GM21576 (cell line): ENCODE results near the gene KDM3B.
"Not testable (repeated sequence)": the region's sequence is repeated elsewhere in the genome, so short reads cannot be mapped to it uniquely, and the experiment has no call there.

Experiments
- ATAC-seq: cut with Tn5 transposase; IDR thresholded peaks from one replicate; pipeline ENCODE4 v1.9.1; 2021; ENCODE audit warnings: mild to moderate bottlenecking, moderate library complexity; ENCODE audit not compliant: unreplicated experiment

Gene KDM3B

DNA sequence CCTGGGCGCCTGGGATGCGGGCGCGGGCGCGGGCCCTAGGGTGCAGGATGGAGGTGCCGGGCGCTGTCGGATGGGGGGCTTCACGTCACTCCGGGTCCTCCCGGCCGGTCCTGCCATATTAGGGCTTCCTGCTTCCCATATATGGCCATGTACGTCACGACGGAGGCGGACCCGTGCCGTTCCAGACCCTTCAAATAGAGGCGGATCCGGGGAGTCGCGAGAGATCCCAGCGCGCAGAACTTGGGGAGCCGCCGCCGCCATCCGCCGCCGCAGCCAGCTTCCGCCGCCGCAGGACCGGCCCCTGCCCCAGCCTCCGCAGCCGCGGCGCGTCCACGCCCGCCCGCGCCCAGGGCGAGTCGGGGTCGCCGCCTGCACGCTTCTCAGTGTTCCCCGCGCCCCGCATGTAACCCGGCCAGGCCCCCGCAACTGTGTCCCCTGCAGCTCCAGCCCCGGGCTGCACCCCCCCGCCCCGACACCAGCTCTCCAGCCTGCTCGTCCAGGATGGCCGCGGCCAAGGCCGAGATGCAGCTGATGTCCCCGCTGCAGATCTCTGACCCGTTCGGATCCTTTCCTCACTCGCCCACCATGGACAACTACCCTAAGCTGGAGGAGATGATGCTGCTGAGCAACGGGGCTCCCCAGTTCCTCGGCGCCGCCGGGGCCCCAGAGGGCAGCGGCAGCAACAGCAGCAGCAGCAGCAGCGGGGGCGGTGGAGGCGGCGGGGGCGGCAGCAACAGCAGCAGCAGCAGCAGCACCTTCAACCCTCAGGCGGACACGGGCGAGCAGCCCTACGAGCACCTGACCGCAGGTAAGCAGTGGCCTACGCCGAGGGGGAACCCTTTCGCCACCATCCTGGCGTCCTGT, 113.0 kb downstream of the KDM3B start, which contains the start of gene EGR1:
TSS of gene EGR1 (plus strand) at position 219 of the 864 bp plus-strand sequence. CDS start at position 502, 283 bp downstream.
- peak; percentile 57 for ATAC-seq

- no peak for ATAC-seq
These were observed 113.8 kb downstream of the KDM3B start for GRCh38 chr5:138466125-138466899.

GRCh38 chr5:138466900-138467710, 114.6 kb downstream of the KDM3B start:
- ATAC-seq, result no peak

DNA sequence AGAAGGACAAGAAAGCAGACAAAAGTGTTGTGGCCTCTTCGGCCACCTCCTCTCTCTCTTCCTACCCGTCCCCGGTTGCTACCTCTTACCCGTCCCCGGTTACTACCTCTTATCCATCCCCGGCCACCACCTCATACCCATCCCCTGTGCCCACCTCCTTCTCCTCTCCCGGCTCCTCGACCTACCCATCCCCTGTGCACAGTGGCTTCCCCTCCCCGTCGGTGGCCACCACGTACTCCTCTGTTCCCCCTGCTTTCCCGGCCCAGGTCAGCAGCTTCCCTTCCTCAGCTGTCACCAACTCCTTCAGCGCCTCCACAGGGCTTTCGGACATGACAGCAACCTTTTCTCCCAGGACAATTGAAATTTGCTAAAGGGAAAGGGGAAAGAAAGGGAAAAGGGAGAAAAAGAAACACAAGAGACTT, 115.2 kb downstream of the KDM3B start:
- no peak for ATAC-seq

DNA sequence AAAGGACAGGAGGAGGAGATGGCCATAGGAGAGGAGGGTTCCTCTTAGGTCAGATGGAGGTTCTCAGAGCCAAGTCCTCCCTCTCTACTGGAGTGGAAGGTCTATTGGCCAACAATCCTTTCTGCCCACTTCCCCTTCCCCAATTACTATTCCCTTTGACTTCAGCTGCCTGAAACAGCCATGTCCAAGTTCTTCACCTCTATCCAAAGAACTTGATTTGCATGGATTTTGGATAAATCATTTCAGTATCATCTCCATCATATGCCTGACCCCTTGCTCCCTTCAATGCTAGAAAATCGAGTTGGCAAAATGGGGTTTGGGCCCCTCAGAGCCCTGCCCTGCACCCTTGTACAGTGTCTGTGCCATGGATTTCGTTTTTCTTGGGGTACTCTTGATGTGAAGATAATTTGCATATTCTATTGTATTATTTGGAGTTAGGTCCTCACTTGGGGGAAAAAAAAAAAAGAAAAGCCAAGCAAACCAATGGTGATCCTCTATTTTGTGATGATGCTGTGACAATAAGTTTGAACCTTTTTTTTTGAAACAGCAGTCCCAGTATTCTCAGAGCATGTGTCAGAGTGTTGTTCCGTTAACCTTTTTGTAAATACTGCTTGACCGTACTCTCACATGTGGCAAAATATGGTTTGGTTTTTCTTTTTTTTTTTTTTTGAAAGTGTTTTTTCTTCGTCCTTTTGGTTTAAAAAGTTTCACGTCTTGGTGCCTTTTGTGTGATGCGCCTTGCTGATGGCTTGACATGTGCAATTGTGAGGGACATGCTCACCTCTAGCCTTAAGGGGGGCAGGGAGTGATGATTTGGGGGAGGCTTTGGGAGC, 115.9 kb downstream of the KDM3B start:
- ATAC-seq, result no peak

GRCh38 chr5:138468966-138469539, 116.6 kb downstream of the KDM3B start:
- no peak for ATAC-seq

- no peak for ATAC-seq
These were observed 117.2 kb downstream of the KDM3B start for GRCh38 chr5:138469540-138470321.

- ATAC-seq, result no peak
These were observed 118.0 kb downstream of the KDM3B start for GRCh38 chr5:138470322-138471051.

- no peak for ATAC-seq
These were observed 118.5 kb downstream of the KDM3B start for GRCh38 chr5:138471052-138471361.

GRCh38 chr5:138472353-138472752, 119.9 kb downstream of the KDM3B start:
- ATAC-seq, result no peak

DNA sequence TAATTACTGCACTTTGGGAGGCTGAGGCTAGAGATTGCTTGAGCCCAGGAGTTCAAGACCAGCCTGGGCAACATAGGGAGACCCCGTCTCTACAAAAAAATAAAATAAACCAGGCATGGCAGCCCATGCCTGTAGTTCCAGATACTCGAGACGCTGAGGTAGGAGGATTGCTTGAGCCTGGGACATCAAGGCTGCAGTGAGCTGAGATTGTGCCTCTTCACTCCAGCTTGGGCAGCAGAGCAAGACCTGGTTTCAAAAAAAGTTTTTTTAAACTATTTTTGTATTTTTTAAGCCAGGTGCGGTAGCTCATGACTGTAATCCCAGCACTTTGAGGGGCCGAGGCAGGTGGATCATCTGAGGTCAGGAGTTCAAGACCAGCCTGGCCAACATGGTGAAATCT, 120.7 kb downstream of the KDM3B start:
- not testable (repeated sequence) for ATAC-seq

DNA sequence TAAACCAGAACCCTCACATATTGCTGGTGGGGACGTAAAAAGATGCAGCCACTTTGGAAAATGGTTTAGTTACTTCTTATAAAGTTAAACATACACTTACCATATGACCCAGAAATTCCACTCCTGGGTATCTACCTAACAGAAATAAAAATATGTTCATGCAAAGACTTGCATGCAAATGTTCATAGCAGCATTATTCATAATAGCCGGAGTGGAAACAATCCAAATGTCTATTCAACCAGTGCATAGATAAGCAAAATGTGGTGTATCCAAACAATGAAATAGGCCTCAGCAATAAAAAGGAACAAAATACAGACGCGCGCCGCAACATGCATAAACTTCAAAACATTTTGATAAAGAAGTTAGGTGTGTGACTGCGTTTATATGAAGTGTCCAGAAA, 124.4 kb downstream of the KDM3B start:
- no peak for ATAC-seq

DNA sequence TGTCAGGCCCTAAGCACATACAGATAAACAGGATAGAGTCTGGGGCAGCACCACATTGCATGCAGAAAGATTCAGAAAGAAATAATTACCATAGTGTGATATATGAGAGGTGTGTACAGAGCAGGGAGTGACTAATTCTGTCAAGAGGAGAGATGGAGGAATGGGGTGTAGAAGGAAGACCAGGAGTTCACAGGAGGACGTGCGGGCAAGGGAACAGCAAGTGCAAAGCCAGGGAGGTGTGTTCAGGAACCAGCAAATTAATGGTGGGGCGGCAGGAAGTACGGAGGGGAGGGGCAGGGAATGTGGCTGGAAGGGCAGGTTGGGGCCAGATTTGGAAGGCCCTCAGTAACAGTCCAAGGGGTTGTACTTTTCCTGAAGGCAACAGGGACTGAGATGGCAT, 130.2 kb downstream of the KDM3B start:
- ATAC-seq, result no peak
